K562 (cell line): ENCODE data around the gene STX3. TPM values are rescaled to one million over a fixed set of nuclear protein-coding genes. Genes with fewer than 3 reads are reported as not detected.

ENCODE experiments used
- ATF7 ChIP-seq: fragments of 450-650 bp; IDR thresholded peaks from 2 replicates; pipeline ENCODE4 v1.7.1; 2014; ENCODE audit warnings: mild to moderate bottlenecking, moderate library complexity
- CEBPZ ChIP-seq: fragments of 150-350 bp; IDR thresholded peaks from 2 replicates; pipeline ENCODE4 v1.6.1; 2014; ENCODE audit warnings: low read depth, mild to moderate bottlenecking, low read length, borderline replicate concordance
- FOXK2 ChIP-seq, 2 experiments: fragments of 450-650 bp; IDR thresholded peaks in 1 of 2; conservative IDR thresholded peaks in 1 of 2; 2 replicates each; pipeline ENCODE4 v1.6.1; 2016; ENCODE audit warnings: low read depth in 2 of 2, mild to moderate bottlenecking in 1 of 2
- FOXP1 ChIP-seq: sonication (generic); formaldehyde crosslinking; IDR thresholded peaks from 2 replicates; pipeline ENCODE4 v1.8.0; 2022; ENCODE audit warnings: mild to moderate bottlenecking, missing genetic modification reagents
- KDM4B ChIP-seq, 2 experiments: fragments of 450-650 bp in 1 of 2; sonication (generic) in 1 of 2; IDR thresholded peaks; 2 replicates each; pipeline ENCODE4 v1.6.1; 2016 to 2017; ENCODE audit warnings: borderline replicate concordance in 2 of 2, antibody characterized with exemption in 1 of 2, low read depth in 1 of 2, mild to moderate bottlenecking in 1 of 2
- LARP7 ChIP-seq: fragments of 450-650 bp; IDR thresholded peaks from 2 replicates; pipeline ENCODE4 v1.6.1; 2016
- MAX ChIP-seq: sonication (generic); formaldehyde crosslinking; IDR thresholded peaks from 2 replicates; pipeline ENCODE4 v1.9.0; 2022; ENCODE audit warnings: mild to moderate bottlenecking, missing genetic modification reagents
- PHF8 ChIP-seq: fragments of 200-600 bp; sonication (generic); IDR thresholded peaks from 2 replicates; pipeline ENCODE4 v1.6.1; 2012; ENCODE audit warnings: mixed run types, mild to moderate bottlenecking, inconsistent platforms, low read length, moderate library complexity, borderline replicate concordance
- POLR2H ChIP-seq: IDR thresholded peaks from 2 replicates; pipeline ENCODE4 v1.6.1; 2016; ENCODE audit warnings: missing genetic modification characterization, low read depth, mild to moderate bottlenecking, control low read depth, missing compliant biosample characterization, moderate library complexity
- PREB ChIP-seq: sonication (generic); formaldehyde crosslinking; IDR thresholded peaks from 2 replicates; pipeline ENCODE4 v1.8.1; 2023; ENCODE audit warnings: mild to moderate bottlenecking, missing genetic modification reagents
- SMARCE1 ChIP-seq: fragments of 450-650 bp; IDR thresholded peaks from 2 replicates; pipeline ENCODE4 v1.7.1; 2016; ENCODE audit warnings: mild to moderate bottlenecking
- ZKSCAN1 ChIP-seq: fragments of 150-350 bp; IDR thresholded peaks from 2 replicates; pipeline ENCODE4 v1.6.1; 2016; ENCODE audit warnings: low read depth, low read length
- polyA plus RNA-seq, 8 experiments: library from polyadenylated mRNA; depleted of rRNA in 4 of 8; stranded (reverse) in 5 of 8; unstranded in 3 of 8; fragments of >200 nt; fragmentation: Nextera tagmentation in 2 of 8; fragmentation: Illumina TruSeq in 1 of 8; extraction: Ambion mirVana in 2 of 8; extraction: Trizol in 1 of 8; gene quantifications; 2 replicates each; pipeline versions ENCODE4 v1.2.1 to v1.2.3, GENCODE V29; 2011 to 2014; ENCODE audit warnings: inconsistent platforms in 1 of 8, missing spikeins in 1 of 8
- total RNA-seq, 7 experiments: library from RNA; depleted of rRNA in 6 of 7; stranded (reverse); fragments of >200 nt in 6 of 7; fragmentation: Illumina TruSeq in 2 of 7; extraction: Trizol in 2 of 7; gene quantifications; 2 replicates each; pipeline versions ENCODE4 v1.2.1 to v1.2.3, GENCODE V29; 2011 to 2021; ENCODE audit warnings: low replicate concordance in 1 of 7

STX3 gene
- total and polyA plus RNA-seq, 9 of the 15 experiments (the other 6 are each of a cell fraction or from before 2014, with no cell fraction given) = 12.0 to 91.6 (median 48.7) TPM

GRCh38 chr11:59810189-59810910, 55.2 kb downstream of the STX3 start, which contains the start of gene MRPL16 (continued):
- peak; percentile 63; the same call in 1 of the 2 replicates for TF ChIP-seq ZKSCAN1
- no peak; the same call in 1 of the 2 replicates for TF ChIP-seq SMARCE1
- TF ChIP-seq PHF8 = peak; percentile 87; the same call in 1 of the 2 replicates
- TF ChIP-seq LARP7 = no peak
- TF ChIP-seq MAX (CRISPR knock-in tag) = peak; percentile 89
- TF ChIP-seq PREB = peak; percentile 95; the same call in 1 of the 2 replicates
- TF ChIP-seq POLR2H = peak; percentile 38; the same call in 1 of the 2 replicates
- no peak; the same call in 1 of the 2 replicates for TF ChIP-seq FOXP1 (CRISPR knock-in tag)
- no peak for TF ChIP-seq CEBPZ
- TF ChIP-seq ATF7 = peak; percentile 82
- peak; percentile 89 to 91; a peak in 3 of 4 replicates for TF ChIP-seq FOXK2 (conservative IDR thresholded peaks at IDR 0.05 in 1 of 2, IDR thresholded peaks at IDR 0.05 in 1 of 2; ENCODE audit: low read depth in 2 of 2)
- peak in 1 of 2 experiments; percentile 98; a peak in 1 of 4 replicates for TF ChIP-seq KDM4B (IDR thresholded peaks at IDR 0.05; ENCODE audit: borderline replicate concordance in 2 of 2, low read depth in 1 of 2)
